ENCODE measurements around the gene SEC14L5.
"Not testable (repeated sequence)": the region's sequence is repeated elsewhere in the genome, so short reads cannot be mapped to it uniquely, and the experiment has no call there.

SEC14L5 gene

GRCh38 chr16:5027575-5028235 lies 69.6 kb downstream of the SEC14L5 start:
- in situ Hi-C loops (cut with MboI; ENCODE audit: low pct_unique_long_range_greater_than_20kb, low sequenced_read_pairs), result no loop called here

GRCh38 chr16:5028950-5029475 lies 70.9 kb downstream of the SEC14L5 start:
- in situ Hi-C loops (cut with MboI; ENCODE audit: low pct_unique_long_range_greater_than_20kb, low sequenced_read_pairs), result no loop called here

More at GRCh38 chr16:5027575-5028235, 69.6 kb downstream of the SEC14L5 start:
- no peak for DNase-seq

GRCh38 chr16:5030251-5030870 lies 72.2 kb downstream of the SEC14L5 start:
- in situ Hi-C loops (cut with MboI; ENCODE audit: low pct_unique_long_range_greater_than_20kb, low sequenced_read_pairs), result no loop called here
- DNase-seq, result no peak

More at GRCh38 chr16:5028950-5029475, 70.9 kb downstream of the SEC14L5 start:
- DNase-seq, result no peak

- in situ Hi-C loops (cut with MboI; ENCODE audit: low pct_unique_long_range_greater_than_20kb, low sequenced_read_pairs), result no loop called here
- DNase-seq, result no peak
These were observed 73.5 kb downstream of the SEC14L5 start for GRCh38 chr16:5031601-5032000.

- DNase-seq, result no peak
- in situ Hi-C loops (cut with MboI; ENCODE audit: low pct_unique_long_range_greater_than_20kb, low sequenced_read_pairs), result no loop called here
These were observed 74.6 kb downstream of the SEC14L5 start for GRCh38 chr16:5032748-5033167.

GRCh38 chr16:5033256-5034166 lies 75.4 kb downstream of the SEC14L5 start, which contains the start of gene NAGPA:
TSS of gene NAGPA (minus strand) at chr16:5033935. CDS start at chr16:5033914, 21 bp downstream.
- DNase-seq, result peak; percentile 79
- in situ Hi-C loops (cut with MboI; ENCODE audit: low pct_unique_long_range_greater_than_20kb, low sequenced_read_pairs), result no loop called here

- DNase-seq, result no peak
- in situ Hi-C loops (cut with MboI; ENCODE audit: low pct_unique_long_range_greater_than_20kb, low sequenced_read_pairs), result no loop called here
These were observed 76.0 kb downstream of the SEC14L5 start for GRCh38 chr16:5034167-5034523.

- DNase-seq, result no peak
- in situ Hi-C loops (cut with MboI; ENCODE audit: low pct_unique_long_range_greater_than_20kb, low sequenced_read_pairs), result no loop called here
These were observed 77.7 kb downstream of the SEC14L5 start for GRCh38 chr16:5035909-5036227.

- no peak for DNase-seq
- in situ Hi-C loops (cut with MboI; ENCODE audit: low pct_unique_long_range_greater_than_20kb, low sequenced_read_pairs), result no loop called here
These were observed 78.4 kb downstream of the SEC14L5 start for GRCh38 chr16:5036228-5037156.

- DNase-seq, result no peak
- in situ Hi-C loops (cut with MboI; ENCODE audit: low pct_unique_long_range_greater_than_20kb, low sequenced_read_pairs), result no loop called here
These were observed 82.3 kb downstream of the SEC14L5 start for GRCh38 chr16:5040451-5040850.

GRCh38 chr16:5041600-5042133 lies 83.5 kb downstream of the SEC14L5 start:
- DNase-seq, result no peak
- in situ Hi-C loops (cut with MboI; ENCODE audit: low pct_unique_long_range_greater_than_20kb, low sequenced_read_pairs), result no loop called here

GRCh38 chr16:5042574-5043171 lies 84.5 kb downstream of the SEC14L5 start:
- in situ Hi-C loops (cut with MboI; ENCODE audit: low pct_unique_long_range_greater_than_20kb, low sequenced_read_pairs), result no loop called here
- no peak for DNase-seq

- no peak for DNase-seq
- in situ Hi-C loops (cut with MboI; ENCODE audit: low pct_unique_long_range_greater_than_20kb, low sequenced_read_pairs), result no loop called here
These were observed 85.9 kb downstream of the SEC14L5 start for GRCh38 chr16:5044011-5044540.

GRCh38 chr16:5044581-5044980 lies 86.5 kb downstream of the SEC14L5 start:
- in situ Hi-C loops (cut with MboI; ENCODE audit: low pct_unique_long_range_greater_than_20kb, low sequenced_read_pairs); DNase-seq: not testable (repeated sequence)

- no peak for DNase-seq
- in situ Hi-C loops (cut with MboI; ENCODE audit: low pct_unique_long_range_greater_than_20kb, low sequenced_read_pairs), result no loop called here
These were observed 87.5 kb downstream of the SEC14L5 start for GRCh38 chr16:5045499-5046115.

GRCh38 chr16:5046914-5047313 lies 88.8 kb downstream of the SEC14L5 start:
- in situ Hi-C loops (cut with MboI; ENCODE audit: low pct_unique_long_range_greater_than_20kb, low sequenced_read_pairs), result no loop called here
- DNase-seq, result no peak

All from KBM-7 (cell line).